SJSA1 (cell line): ENCODE data around the gene ITGB1BP2. TPM values are rescaled to one million over a fixed set of nuclear protein-coding genes. Genes with fewer than 3 reads are reported as not detected.
"Not testable (repeated sequence)": the region's sequence is repeated elsewhere in the genome, so short reads cannot be mapped to it uniquely, and the experiment has no call there.

ENCODE experiments used
- DNase-seq, 2 experiments: peaks; one replicate each; pipeline ENCODE4 v3.0.0-alpha.2; 2015 to 2020; ENCODE audit warnings: low spot score in 2 of 2, low read depth in 1 of 2
- H3K27ac ChIP-seq: fragments of 250-450 bp; sonication (Bioruptor Pico); 2 replicates; pipeline ENCODE4 v1.5.1; 2020; ENCODE audit warnings: mild to moderate bottlenecking, moderate library complexity
- H3K27me3 ChIP-seq: fragments of 250-450 bp; sonication (Bioruptor Pico); replicated peaks from 2 replicates; pipeline ENCODE4 v1.5.1; 2020; ENCODE audit warnings: mild to moderate bottlenecking, moderate library complexity
- H3K36me3 ChIP-seq: fragments of 250-450 bp; sonication (Bioruptor Pico); 2 replicates; pipeline ENCODE4 v1.5.1; 2020; ENCODE audit warnings: mild to moderate bottlenecking
- H3K4me1 ChIP-seq: fragments of 250-450 bp; sonication (Bioruptor Pico); replicated peaks from 2 replicates; pipeline ENCODE4 v1.6.1; 2021; ENCODE audit warnings: mild to moderate bottlenecking
- H3K4me3 ChIP-seq: fragments of 250-450 bp; sonication (Bioruptor Pico); 2 replicates; pipeline ENCODE4 v1.5.1; 2020; ENCODE audit warnings: mild to moderate bottlenecking
- H3K9me3 ChIP-seq: fragments of 250-450 bp; sonication (Bioruptor Pico); replicated peaks from 2 replicates; pipeline ENCODE4 v1.5.1; 2020; ENCODE audit warnings: mild to moderate bottlenecking
- total RNA-seq: library from RNA; depleted of rRNA; stranded (reverse); fragments of >200 nt; shearing (Covaris generic); gene quantifications from 2 replicates; pipeline ENCODE4 v1.2.3, GENCODE V29; 2014; rRNA removed

Gene ITGB1BP2
- total RNA-seq, 1 experiment from 2014 or later = 0.74 TPM

DNA sequence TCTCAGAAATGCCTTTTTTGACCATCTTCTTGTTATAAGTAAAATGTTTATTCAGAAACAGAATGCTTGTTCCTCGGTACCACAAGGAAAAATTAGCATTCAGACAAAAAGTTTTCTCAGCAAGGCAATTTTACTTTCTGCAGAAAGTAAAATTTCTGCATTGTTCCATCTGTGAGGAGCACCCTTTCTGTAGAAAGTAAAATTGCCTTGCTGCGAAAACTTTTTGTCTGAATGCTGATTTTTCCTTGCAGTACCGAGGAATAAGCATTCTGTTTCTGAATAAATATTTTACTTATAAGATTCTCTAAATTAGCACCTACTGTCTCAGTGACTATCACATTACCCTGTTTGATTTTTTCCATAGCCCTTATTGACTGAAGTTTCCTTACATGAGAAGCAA is 24.8 kb downstream of the ITGB1BP2 start:
- Histone ChIP-seq H3K4me1 (no peaks in the 10 kb centered on the region), H3K9me3 (no peaks in the 10 kb centered on the region)

DNA sequence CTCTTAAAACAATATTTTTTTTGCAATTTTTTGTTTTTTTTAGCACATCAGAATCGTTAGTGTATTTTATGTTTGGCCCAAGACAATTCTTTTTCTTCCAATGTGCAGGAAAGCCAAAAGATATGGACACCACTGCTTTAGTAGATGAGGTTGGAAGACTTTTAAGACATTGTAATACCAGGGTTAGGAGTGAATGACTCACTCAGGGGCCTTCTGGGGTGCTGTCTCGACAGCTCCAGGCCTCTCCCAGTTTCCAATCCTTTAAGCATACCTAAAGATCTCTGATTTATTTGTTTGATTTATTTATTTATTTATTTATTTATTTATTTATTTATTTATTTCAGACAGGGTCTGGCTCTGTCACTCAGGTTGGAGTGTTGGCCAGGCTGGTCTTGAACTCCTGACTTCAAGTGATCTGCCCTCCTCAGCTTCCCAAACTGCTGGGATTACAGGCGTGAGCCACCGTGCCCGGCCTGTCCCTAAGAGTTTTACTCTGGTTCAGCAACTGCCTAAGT is 47.7 kb downstream of the ITGB1BP2 start:
- not testable (repeated sequence) for H3K27me3 ChIP-seq, H3K9me3 ChIP-seq, H3K4me3 ChIP-seq, H3K27ac ChIP-seq, H3K4me1 ChIP-seq, DNase-seq, H3K36me3 ChIP-seq

More for the DNA sequence above, 24.8 kb downstream of the ITGB1BP2 start:
- Histone ChIP-seq H3K27me3 (no peaks in the 10 kb centered on the region), H3K27ac (no peak overlapping the region), H3K36me3 (no peaks in the 10 kb centered on the region), H3K4me3 (no peak overlapping the region)
- no peak for DNase-seq

DNA sequence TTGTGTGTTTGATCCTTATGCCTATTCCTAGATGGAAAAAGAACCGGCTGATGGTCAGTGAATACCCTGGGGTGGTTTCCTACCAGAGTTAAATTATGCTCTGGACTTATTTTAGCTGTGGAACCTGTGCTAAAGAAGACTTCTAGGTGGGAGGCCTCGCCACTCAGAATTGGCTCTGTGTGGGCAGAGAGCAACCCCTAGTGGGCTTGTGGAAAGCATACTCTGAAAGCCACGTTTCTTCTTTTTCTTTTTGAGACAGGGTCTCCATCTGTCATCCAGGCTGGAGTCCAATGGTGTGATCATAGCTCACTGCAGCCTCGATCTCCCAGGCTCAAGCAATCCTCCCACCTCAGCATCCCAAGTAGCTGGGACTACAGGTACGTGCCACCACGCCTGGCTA is 48.3 kb downstream of the ITGB1BP2 start:
- not testable (repeated sequence) for DNase-seq, H3K9me3 ChIP-seq, H3K27me3 ChIP-seq, H3K4me3 ChIP-seq, H3K36me3 ChIP-seq, H3K4me1 ChIP-seq, H3K27ac ChIP-seq

DNA sequence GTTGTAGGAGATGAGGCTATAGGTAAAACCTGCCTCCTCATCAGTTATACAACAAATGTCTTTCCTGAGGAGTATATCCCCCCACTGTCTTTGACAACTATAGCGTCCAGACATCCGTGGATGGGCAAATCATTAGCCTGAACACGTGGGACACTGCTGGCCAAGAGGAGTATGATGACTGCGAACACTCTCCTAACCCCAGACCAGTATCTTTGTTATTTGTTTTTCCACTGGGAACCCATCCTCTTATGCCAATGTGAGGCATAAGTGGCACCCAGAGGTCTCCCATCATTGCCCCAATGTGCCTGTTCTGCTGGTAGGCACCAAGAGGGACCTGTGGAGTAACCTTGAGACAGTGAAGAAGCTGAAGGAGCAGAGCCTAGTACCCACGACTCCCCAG is 50.9 kb downstream of the ITGB1BP2 start:
- not testable (repeated sequence) for H3K9me3 ChIP-seq, H3K27ac ChIP-seq, DNase-seq, H3K27me3 ChIP-seq, H3K36me3 ChIP-seq, H3K4me1 ChIP-seq, H3K4me3 ChIP-seq

Other genes with a start within 250 kb of the ITGB1BP2 start
- gene SNX12, start 233.4 kb upstream of the ITGB1BP2 start, total RNA-seq = 50.8 and 56.2 TPM in 2 replicates
- not detected in 2 replicates for gene FOXO4, start 205.9 kb upstream of the ITGB1BP2 start, total RNA-seq
- not detected in 2 replicates for gene CXorf65, start 195.0 kb upstream of the ITGB1BP2 start, total RNA-seq
- gene IL2RG, start 190.2 kb upstream of the ITGB1BP2 start, total RNA-seq = not detected in 2 replicates
- gene MED12, start 183.2 kb upstream of the ITGB1BP2 start, total RNA-seq = not detected in 2 replicates
- not detected in 2 replicates for gene NLGN3, start 156.9 kb upstream of the ITGB1BP2 start, total RNA-seq
- not detected in 2 replicates for gene GJB1, start 78.5 kb upstream of the ITGB1BP2 start, total RNA-seq
- 12.2 and 14.6 TPM in 2 replicates for gene ZMYM3, start 47.6 kb upstream of the ITGB1BP2 start, total RNA-seq
- gene NONO, start 18.1 kb upstream of the ITGB1BP2 start, total RNA-seq = 366 and 510 TPM in 2 replicates
- gene TAF1, start 64.6 kb downstream of the ITGB1BP2 start, total RNA-seq = 14.0 and 16.4 TPM in 2 replicates
- 37.1 and 46.8 TPM in 2 replicates for gene OGT, start 231.4 kb downstream of the ITGB1BP2 start, total RNA-seq